Lower leg skin (tissue), 3 donors: ENCODE data around the gene NPIPB8.

ENCODE experiments used
- POLR2A ChIP-seq, 2 donors: fragments of 450-650 bp; IDR thresholded peaks; one replicate each; pipeline ENCODE4 v1.6.1; 2016 to 2017; ENCODE audit warnings: antibody characterized with exemption in 2 of 2, mild to moderate bottlenecking in 1 of 2, moderate library complexity in 1 of 2
- TF ChIP-seq, protein P1 (sequence below), 3 donors: fragments of 450-650 bp; IDR thresholded peaks; one replicate each; pipeline ENCODE4 v1.5.1; 2016; ENCODE audit warnings: antibody characterized with exemption in 3 of 3, mild to moderate bottlenecking in 3 of 3, moderate library complexity in 2 of 3

DNA sequence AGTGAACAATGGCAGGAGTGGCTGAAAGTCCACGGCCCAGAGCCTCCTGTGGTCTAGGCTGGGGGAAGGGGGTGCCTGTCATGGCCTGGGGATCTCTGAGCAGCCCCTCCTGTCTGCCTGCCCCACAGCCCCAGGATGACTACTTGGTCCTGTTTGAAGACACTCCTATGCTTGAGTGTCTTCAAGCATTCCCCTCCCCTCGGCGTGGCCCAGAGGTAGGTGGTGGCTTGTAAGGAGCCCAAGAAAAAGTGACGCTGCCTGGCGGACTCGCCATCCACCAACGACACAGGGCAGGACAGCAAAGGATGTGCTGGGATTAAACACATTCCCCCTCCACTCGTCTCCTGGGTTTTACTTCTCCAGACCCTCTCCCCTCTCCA is 33.7 kb upstream of the NPIPB8 start:
- TF ChIP-seq, protein P1, sequence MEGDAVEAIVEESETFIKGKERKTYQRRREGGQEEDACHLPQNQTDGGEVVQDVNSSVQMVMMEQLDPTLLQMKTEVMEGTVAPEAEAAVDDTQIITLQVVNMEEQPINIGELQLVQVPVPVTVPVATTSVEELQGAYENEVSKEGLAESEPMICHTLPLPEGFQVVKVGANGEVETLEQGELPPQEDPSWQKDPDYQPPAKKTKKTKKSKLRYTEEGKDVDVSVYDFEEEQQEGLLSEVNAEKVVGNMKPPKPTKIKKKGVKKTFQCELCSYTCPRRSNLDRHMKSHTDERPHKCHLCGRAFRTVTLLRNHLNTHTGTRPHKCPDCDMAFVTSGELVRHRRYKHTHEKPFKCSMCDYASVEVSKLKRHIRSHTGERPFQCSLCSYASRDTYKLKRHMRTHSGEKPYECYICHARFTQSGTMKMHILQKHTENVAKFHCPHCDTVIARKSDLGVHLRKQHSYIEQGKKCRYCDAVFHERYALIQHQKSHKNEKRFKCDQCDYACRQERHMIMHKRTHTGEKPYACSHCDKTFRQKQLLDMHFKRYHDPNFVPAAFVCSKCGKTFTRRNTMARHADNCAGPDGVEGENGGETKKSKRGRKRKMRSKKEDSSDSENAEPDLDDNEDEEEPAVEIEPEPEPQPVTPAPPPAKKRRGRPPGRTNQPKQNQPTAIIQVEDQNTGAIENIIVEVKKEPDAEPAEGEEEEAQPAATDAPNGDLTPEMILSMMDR (IDR thresholded peaks at IDR 0.05): no peak
- TF ChIP-seq POLR2A (IDR thresholded peaks at IDR 0.05): no peak
